Islet precursor cell (in vitro differentiated cells): ENCODE measurements around the gene ANO10.
"Not testable (repeated sequence)": the region's sequence is repeated elsewhere in the genome, so short reads cannot be mapped to it uniquely, and the experiment has no call there.

Source experiments
- DNase-seq: peaks from one replicate; pipeline ENCODE4 v3.0.0-alpha.2; 2018

ANO10 gene, protein sequence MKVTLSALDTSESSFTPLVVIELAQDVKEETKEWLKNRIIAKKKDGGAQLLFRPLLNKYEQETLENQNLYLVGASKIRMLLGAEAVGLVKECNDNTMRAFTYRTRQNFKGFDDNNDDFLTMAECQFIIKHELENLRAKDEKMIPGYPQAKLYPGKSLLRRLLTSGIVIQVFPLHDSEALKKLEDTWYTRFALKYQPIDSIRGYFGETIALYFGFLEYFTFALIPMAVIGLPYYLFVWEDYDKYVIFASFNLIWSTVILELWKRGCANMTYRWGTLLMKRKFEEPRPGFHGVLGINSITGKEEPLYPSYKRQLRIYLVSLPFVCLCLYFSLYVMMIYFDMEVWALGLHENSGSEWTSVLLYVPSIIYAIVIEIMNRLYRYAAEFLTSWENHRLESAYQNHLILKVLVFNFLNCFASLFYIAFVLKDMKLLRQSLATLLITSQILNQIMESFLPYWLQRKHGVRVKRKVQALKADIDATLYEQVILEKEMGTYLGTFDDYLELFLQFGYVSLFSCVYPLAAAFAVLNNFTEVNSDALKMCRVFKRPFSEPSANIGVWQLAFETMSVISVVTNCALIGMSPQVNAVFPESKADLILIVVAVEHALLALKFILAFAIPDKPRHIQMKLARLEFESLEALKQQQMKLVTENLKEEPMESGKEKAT

DNA sequence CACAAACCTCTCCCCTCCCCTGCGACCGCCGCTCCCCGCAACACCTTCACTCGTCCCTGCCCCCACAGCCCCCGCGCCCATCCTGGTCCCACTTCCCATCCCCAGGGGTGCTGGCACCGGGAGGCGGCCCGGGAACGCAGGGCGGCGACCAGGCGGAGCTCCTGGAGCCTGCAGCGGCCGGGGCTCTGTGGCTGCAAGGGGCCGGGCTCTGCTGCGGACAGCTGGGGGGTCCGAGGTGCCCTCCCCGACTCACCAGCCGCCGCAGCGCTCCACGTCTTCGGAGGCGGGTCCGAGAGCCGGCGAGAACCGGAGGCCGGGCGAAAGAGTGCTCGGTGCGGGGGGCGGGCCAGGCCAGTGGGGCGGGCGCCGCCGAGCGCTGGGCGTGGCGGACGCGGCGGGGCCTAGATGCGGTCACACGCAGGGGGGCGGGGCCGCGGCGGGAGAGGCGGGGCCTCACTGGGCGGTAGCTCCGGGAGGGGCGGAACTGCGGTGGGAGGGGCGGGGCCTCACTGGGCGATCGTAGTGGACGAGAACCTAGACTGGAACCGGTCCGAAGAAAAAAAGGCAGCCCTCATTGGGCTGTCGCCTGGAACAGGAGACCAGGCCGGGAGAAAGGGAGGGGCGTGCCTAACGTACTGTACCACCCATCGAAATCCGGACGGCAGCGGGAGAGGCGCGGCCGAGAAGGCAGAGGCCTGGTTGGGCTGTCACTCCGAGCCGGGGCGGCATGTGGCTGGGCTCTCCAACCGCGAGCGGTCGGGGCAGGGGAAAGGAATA is at the start of gene ANO10:
TSS of gene ANO10 (minus strand) at position 356 of the 777 bp plus-strand sequence. CDS start 16,159 bp downstream, outside the sequence.
- peak; percentile 100 for DNase-seq

DNA sequence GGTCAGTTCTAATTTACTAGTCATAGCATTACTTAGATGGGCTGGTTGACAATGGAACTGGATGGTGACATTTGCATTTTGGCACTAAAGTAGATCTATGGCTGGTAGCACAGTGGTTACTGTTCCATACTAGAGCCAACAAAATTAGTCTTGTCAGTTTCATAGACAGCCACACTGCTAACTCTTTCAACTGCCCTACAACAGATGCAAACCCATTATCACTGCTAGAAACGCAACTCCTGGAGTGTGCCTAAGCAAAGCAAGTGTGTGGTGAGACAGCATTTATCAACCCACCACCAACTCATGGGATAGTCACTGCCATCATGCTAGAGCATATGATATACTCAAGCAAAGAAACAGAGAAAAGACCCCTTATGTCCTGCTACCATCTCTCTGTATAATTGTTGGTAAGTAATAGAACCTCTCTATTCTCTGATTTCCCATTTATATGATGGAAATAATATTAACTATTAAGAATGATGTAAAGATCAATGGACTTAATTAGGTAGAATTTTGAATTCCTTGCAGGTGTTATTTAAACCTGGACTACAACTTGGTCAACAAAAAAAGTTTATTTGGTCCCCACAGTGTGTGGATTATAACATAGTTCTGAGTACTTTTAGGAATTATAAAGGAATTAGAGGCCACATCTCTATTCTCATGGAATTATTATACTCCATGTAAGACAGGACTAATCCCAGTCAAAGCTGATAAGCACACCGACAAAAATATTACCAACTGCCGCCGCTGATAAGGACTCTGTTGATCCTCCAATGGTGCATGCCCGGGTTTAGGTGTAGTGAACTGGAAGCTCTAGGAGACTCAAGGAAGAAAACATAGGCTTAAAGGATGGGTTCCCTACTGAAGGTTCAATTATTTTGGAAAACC is 49.1 kb upstream of the ANO10 start:
- no peak for DNase-seq

DNA sequence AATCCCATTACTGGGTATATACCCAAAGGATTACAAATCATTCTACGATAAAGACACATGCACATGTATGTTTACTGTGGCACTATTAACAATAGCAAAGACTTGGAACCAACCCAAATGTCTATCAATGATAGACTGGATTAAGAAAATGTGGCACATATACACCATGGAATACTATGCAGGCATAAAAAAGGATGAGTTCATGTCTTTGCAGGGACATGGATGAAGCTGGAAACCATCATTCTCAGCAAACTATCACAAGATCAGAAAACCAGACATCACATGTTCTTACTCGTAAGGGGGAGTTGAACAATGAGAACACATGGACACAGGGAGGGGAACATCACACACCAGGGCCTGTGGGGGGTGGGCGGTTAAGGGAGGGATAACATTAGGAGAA is 43.2 kb upstream of the ANO10 start:
- DNase-seq = not testable (repeated sequence)

DNA sequence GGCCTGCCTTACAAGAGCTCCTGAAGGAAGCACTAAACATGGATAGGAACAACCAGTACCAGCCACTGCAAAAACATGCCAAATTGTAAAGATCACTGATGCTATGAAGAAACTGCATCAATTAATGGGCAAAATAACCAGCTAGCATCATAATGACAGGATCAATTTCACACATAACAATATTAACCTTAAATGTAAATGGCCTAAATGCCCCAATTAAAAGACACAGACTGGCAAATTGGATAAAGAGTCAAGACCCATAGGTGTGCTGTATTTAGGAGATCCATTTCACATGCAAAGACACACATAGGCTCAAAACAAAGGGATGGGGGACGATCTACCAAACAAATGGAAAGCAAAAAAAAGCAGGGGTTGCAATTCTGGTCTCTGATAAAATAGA is 39.6 kb upstream of the ANO10 start:
- DNase-seq = not testable (repeated sequence)

DNA sequence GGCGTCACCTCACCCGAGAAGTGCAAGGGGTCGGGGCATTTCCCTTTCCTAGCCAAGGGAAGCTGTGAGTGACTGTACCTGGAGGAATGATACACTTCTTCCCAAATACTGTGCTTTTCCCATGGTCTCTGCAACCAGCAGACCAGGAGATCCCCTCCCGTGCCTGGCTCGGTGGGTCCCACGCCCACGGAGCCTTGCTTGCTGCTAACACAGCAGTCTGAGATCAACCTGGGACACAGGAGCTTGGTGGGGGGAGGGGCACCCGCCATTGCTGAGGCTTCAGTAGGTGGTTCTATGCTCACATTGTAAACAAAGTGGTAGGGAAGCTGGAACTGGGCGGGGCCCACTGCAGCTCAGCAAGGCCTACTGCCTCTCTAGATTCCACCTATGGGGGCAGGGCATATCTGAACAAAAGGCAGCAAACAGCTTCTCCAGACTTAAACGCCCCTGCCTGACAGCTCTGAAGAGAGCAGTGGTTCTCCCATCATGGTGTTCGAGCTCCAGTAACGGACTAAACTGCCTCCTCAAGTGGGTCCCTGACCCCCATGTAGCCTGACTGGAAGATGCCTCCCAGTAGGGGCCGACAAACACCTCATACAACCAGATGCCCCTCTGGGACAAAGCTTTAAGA is 37.6 kb upstream of the ANO10 start:
- DNase-seq = no peak

DNA sequence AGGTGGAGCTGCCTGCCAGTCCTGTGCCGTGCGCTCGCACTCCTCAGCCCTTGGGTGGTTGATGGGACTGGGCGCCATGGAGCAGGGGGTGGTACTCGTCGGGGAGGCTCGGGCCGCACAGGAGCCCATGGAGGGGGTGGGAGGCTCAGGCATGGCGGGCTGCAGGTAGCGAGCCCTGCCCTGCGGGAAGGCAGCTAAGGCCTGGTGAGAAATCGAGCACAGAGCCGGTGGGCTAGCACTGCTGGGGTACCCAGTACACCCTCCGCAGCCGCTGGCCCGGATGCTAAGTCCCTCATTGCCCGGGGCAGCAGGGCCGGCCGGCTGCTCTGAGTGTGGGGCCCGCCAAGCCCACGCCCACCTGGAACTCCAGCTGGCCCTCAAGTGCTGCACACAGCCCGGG is 34.6 kb upstream of the ANO10 start:
- not testable (repeated sequence) for DNase-seq

DNA sequence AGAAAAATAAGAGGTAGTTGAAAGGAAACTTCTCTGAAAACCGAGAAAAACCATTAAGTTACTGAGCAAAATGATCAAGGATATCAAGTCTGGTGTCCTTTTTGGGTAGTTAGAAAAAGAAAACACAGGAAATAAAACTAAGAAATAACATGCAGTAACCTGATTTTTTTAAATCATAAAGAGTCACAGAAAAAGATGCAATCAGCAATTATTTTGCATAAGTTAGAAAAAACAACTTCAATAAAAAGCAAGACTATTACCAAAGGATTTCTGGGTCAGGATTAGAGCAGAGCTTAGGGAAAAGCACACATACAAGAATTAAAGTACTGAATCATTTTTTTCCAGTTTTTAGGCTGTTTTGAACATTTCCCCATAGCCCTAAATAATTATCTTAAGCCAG is 28.5 kb upstream of the ANO10 start:
- no peak for DNase-seq

DNA sequence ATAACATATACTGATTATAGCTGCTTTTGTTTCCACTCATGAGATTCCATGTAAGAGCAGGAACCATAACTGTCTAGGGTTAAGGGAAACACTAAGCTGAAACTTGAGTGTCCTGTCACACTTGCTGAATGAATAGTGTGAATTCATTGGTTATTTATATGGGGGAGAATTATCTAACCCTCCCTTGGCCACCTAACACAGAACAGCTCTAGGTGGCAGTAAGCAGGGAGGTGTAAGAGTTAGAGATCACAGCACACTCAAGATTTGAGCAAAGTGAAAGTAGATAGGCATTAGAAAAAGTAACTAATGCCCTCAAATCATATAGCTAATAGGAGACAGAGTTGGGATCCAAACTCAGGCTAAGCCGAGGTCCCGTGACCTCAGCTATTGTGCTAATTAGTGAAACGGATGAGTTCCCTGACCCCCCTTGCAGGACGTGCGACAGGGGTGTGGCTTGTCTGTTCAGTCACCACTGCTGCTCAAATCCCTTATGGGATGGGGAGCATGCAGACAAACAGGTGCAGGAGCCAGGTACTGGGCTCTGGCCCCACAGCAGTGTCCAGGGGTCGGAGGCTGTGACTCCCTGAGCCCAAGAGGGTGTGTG is 27.7 kb upstream of the ANO10 start:
- no peak for DNase-seq

DNA sequence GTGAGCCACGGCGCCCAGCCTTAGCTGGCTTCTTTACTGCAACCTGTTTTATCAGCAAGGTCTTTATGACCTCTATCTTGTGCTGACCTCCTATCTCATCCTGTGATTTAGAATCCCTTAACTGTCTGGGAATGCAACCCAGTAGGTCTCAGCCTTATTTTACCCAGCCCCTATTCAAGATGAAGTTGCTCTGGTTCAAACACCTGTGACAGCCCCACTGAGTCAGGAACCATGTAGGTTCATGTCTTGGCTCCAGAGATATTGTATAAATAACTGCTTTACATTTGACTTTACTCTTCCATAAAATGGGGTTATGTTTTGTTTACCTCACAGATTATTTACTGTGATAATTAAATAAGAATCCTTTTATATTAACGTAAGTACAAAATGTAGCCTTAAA is 27.1 kb upstream of the ANO10 start:
- no peak for DNase-seq

DNA sequence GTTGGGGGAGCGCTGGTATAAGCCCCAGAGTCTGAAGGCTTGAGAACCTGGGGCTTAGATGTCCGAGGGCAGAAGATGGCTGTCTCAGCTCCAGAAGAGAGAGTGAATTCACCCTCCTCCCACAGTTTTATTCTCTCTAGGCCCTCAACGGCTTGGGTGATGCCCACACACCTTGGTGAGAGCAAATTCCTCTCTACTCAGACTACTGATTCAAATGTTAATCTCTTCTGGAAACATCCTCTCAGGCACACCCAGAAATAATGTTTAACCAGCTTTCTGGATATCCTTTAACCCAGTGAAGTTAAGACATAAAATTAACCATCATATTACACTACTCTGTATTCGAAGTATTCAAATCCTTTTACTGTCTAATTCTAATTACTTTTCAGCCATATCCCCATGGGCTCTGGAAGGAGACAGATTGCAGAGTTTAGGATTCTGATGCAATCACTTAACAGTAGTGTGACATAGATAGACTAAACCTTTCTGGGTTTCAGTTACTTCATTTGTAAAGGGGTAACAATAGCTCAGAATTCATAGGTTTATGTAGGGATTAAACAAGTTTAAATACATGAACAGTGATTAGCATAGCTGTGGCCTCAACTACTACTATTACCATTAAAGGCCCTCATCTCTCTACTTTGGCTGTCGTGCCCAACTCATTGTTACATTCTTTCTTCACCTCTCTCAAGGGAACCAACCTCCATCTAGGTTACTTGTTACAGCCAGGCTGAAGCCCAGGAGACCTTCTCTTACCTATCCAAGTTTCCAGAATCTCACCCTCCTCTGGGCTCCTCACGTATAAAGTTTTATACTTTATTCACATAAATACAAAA is 25.7 kb upstream of the ANO10 start:
- no peak for DNase-seq

DNA sequence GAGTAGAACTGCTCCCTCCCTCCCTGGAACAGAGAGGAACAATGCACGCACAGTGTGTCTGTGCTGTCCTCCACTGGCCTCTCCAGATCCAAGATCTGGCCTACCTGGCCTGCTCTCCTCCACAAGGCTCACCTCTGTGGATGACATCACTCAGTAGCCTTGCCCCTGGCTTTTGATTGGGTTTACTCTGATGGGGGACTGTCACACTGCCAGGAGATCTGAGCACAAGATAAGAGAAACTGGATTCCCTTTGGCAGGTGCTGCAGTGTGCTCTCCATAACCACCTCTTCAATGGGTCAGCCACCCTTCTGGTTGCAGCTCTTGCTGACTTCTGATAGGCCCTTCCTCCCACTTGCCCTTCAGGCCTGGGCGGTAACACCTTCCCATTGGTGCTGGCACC is 22.6 kb upstream of the ANO10 start:
- no peak for DNase-seq

DNA sequence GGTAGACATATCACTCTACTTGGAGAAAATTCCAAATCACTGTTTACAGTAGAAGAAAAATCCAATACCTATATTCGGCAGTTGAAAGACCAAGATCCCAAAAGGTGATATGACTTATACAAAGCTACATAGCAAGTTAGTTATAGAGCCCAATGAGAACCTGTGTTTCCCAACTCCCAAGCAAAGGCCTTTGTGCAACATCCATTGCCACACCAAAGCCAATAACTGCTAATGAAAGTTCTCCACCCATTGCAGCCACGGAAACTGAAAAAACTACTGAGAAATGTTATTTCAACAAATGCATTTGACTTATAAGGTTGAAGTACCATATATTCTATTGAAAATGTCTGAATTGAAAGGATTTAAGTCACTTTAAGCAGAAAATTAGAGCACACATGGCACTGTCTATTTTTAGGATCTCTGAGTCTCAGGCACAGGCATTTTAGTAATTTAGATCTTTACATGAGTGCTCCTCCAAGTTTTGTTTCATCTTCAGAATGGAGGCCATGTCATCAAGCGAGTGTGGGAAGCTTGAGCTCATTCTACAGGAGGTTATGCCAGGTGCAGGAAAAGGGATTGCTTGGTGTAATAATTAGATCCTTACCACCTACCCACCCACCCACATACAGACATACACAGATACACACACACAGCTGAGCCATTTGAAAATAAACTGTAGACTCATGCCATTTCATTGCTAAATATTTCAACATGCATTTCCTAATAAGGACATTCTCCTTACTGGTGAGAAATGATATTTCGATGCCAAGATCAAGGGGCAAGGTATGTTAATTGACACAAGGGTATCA is 19.7 kb upstream of the ANO10 start:
- no peak for DNase-seq

DNA sequence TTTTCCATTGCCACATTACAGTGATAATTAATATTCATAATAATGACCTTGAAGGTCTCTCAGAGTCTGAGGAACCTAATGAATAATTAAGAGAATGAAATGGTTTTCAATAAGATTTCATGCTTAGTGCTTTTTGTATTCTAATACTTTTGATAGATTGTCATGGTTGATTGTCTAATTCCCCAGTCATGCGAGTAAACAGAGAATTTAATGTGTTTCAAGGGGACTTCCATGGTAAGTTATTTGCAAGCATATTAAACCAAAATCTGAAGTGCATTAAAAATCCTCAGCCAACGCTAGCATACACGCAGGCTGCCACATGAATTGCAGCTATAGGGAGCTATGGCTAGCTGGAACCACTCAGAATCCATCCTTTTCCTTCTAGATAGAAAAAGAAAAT is 18.9 kb upstream of the ANO10 start:
- DNase-seq = no peak

DNA sequence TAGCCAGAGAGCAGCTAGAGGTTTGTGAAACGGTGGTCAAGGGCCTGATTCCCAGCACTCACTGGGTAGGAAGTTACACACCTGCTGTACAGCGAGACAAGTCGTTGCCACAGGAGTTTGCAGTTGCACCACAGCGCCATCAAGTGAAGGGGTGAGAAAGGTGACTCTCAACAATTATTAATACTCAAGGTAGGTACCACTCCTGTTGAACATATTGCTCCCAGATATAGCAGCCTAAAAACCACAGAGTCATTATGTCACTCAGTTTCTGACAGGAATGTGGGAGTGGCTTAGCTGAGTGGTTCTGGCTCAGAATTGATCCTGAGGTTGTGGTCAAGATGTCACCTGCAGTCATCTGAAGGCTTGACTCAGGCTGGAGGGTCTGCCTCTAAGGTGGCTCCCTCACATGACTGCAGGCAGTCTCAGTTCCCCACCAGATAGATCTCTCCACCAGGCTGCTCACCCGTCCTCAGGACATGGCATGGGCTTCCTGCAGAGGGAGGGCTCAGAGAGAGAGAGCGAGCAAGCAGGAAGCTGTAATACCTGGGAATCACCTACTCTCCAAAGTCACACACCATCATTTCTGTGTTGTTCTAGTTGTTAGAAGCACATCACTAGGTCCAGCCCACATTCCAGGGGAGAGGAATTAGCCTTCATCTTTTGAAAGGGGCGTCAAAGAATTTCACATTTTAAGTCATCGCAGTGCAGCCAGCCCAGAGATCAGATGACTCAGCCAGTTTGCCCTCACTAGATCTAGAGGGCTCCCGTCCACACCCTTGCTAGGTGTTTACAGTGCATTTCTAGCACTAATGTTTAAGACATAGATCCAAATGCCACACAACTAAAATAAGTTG is 17.0 kb upstream of the ANO10 start:
- DNase-seq = peak; percentile 82

DNA sequence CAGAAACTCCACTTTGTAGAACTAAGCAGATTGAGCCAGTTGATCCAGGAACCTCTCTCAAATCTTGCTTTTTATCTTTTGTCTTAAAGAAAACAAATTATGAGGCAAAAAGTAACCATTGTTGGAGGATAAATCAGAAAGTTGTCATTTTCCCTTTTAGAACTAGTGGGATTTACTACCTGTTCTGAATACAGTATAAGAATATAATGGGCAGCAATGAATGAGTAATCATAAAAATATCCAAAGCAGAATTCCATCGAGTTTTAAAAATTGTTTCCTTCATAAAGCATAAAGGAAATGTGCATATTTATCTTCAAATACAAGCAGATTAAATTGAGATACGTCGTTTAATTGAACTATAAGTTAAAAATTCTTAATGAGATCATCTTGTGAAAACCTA is 15.9 kb upstream of the ANO10 start:
- DNase-seq = no peak

DNA sequence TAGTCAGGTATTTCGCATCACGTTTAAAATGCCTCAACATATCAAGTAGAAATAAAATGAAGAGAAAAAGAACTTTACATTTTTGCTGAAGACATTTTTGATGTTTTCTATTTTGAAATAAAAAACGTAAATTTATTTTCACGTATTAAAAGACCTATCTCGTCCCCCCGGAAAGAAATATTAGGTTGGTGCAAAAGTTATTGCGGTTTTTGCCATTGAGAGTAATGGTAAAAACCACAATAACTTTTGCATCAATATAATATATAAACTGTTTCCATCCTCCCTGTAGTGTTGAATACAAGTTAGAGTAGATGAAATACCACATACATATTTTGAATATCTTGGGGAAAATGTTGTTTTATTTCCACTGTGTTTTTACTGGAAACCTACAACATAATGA is 11.2 kb upstream of the ANO10 start:
- DNase-seq = no peak

DNA sequence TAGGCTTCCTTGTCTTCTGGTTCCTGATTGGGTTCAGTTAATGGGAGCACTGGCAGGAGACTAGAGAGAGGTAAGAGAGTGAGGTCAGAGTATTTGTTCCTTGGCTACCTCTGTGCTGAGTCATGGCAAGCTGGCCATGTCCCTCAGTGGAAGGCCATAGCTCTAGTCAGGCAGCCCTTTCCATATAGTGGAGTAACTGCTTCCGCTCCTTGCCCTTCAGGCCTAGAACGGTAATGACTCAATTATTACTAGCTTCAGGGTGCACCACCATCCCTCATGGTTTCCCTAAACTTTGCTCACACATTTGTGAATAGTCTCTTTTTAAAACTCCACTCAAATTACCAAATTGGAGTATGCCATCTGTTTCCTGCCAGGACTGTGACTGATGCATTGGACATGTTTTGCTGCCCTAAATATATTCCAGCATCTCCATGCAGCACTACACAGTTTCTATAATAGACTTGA is 10.5 kb upstream of the ANO10 start:
- DNase-seq = peak; percentile 89

DNA sequence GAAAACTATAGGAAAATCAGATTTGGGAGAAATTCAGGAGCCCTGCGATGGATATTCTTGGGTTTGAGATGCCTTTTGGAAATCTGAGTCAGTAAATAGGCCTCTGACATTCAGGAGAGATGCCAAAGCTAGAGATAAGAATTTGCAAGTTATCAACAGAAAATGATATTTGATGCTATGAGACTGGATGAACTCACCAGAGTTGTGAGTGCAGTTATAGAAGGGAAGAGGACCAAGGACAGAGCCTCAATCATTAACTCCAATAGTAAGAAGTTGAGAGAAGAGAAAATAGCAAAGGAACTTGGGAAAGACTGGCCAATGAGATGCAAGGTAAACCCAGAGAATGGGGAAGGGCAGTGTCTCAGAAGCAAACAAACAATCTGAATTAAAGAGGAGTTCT is 7.9 kb upstream of the ANO10 start:
- DNase-seq = no peak

DNA sequence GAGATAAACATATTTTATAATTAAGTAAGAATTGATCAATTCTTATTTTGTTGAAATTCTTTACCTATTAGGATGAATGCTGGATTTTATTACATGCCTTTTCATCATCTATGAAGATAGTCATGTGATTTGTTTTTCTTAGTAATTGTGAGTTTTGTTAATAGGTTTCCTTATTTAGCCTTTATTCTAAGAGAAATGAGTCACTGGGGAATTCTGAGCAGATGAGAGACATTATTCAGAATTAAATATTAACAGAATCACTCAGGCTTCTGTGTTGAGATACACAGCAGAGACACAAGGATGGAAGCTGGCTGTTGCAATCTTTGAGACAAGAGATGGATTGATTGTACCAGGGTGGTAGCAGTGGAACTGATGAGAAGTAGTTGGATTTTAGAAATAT is 7.4 kb upstream of the ANO10 start:
- no peak for DNase-seq
